HG03095 (cell line): ENCODE data around the gene ARHGEF10L.

Experiments
- ATAC-seq: cut with Tn5 transposase; IDR thresholded peaks from one replicate; pipeline ENCODE4 v1.9.1; 2021; ENCODE audit warnings: moderate library complexity; ENCODE audit not compliant: unreplicated experiment

Gene ARHGEF10L

DNA sequence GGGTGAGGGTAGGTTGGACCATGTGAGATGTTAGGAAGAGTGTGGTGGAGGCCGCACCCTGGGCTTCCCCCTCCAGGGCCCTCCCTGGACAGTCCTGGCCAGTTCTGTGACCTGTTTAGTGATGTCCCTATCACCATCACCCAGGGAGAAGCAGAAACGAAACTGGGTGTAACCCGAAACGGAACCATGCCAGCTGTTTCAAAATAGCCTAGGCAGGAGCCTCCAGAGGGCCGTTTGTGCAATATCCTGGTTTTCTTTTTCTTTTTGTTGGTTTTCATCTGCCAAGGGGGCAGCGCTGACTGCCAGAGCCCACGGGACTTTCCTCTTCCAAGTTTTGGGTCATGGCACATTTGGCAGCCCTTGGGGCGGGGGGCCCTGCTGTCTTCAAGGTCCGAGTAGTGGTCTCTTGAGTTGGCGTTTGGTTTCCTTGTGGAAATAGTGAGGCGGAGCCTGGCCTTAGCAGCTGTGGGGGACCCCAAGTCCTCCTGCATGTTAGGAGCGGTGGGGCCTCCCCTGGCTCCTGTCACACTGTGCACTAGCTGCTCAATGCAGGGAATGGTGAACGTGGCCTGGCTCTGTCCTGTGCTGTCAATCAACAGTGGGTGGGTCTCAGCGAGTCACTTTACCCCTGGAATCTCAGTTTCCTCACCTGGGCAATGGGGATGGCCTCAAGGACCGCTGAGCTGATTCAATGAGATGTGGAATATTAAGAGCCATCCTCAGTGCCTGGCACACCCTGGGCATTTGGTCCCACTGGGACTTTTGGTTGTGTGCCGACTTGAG, 90.7 kb downstream of the ARHGEF10L start:
- ATAC-seq = no peak

DNA sequence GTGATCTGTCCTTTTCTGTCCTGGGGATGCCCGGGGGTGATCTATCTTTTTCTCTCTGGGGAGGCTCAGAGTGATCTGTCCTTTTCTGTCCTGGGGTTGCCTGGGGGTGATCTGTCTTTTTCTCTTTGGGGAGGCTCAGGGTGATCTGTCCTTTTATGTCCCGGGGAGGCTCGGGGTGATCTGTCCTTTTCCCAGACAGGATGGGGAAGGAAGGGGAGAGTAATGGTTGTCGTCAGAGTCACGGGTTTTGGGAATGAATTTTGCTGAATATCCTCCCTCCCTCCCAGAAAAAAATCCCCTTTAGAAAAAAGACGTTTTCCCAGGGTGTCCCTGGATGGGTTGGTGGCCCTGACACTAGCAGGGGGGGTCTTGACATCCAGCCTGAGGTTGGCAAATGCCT, 91.5 kb downstream of the ARHGEF10L start:
- no peak for ATAC-seq

DNA sequence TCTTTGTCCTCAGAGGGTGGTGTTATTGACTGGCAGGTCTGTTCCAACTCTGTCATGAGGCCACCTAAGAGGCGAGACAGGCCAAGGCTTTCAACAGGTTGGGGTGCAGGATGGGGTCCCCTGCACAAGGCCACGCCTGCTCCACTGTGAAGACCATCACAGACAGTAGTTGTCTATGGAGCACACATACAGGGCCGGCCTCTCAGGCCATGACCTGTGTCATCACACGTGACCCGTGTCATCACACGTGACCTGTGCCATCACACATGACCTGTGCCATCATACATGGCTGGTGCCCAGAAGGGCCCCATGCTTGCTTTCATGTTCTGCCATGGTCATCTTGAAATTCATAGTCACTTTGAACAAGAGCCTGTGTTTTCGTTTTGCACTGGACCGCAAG, 91.9 kb downstream of the ARHGEF10L start:
- ATAC-seq = no peak

DNA sequence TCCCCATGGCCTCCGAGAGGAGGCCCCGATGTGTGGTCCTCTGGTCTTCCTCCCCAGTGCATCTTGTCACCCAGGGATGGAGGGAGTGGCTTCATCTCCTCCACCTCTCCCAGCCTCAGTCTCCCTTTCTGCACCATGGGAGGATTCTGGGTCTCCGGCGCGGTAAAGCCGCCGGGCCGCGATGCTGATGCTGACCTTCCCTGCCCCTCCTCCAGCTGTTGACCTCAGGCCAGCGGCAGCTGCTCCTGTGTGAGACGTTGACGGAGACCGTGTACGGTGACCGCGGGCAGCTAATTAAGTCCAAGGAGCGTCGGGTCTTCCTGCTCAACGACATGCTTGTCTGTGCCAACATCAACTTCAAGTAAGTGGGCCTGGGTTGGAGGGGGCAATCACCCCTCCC, 92.6 kb downstream of the ARHGEF10L start:
- no peak for ATAC-seq

DNA sequence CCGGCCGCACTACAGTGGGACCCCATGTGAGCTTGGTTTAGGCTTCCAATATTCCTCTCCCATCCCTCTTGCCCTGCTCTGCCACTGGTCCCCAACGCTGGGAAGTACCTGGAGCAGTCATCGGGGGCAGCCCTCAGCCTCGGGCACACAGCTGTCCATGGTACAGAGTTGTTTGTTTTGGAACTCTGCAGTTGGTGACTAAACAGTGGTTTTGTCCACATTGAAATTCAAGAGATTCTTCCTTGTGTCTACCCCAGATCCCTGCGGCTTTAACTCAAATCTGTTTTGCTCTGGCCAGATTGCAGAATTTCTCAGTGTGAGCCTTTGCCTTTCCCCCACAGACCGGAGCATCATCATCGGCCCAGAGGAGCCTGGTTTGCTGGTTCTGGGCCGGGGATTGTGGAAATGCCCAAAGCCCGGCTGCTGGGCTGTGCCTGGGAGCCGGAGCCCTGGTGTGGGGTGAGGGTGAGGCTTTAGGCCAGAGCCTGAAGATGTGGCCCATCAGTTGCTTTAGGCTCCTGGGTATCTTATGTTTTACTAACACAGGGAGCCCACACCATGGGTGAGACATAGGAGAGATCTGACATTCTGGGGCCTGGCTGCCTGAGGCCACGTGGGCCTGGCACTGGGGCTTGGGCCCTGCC, 93.2 kb downstream of the ARHGEF10L start:
- ATAC-seq = no peak

DNA sequence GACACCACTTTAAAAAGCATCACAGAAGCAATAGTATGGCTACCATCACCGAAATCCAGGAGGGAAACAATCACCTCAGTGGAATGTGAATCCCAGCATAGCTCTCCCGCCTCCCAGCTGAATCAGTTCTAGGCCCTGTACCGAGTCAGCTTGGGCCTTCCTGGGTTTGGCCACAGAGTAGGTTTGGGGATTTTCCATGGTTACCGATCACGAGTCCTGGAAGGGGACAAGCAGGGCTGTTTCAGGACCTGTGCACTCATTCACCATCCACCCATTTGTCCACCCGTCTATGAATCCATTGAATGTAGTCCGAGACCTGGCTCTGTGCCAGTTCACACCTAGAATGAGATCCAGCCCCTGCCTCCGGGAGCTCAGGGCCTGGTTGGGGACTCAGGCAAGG, 94.2 kb downstream of the ARHGEF10L start:
- ATAC-seq = no peak

DNA sequence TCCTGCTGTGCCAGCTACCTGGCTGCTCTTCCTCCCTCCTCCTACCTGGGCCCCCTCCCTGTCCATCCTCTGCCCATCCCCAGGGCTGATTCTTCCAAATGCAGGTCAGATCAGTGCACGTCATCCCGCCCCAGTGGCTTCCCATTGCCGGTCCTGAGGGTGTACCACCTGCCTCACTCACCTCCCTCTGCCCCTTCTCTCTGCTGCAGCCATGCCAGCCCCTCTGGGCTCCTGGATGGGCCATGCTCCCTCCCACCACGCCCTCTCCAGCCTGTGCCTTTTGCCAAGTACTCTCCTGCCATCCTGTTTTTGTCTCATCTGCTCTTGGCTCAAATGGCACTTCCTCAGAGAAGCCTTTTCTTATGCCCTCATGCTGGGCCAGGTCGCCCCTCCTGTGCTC, 95.8 kb downstream of the ARHGEF10L start:
- ATAC-seq = no peak

DNA sequence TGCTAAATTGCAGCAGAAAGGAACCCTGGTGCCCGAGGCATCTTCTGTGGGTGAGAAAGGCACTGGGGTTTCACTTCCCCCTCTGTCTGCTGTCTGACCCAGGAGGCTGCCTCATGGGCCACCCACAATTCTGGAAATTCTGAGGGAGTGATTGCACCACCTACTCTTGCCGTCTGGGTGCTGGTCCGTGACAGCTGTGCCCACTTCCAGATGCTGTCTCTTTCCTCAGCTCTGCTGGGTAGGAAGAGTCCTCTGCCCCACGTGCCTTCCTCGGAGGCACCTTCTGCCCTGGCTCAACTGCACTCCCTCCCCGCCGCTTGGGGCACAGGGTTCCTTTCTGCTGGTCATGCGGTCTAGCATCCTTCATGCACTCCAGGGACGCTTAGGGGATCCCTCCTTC, 96.3 kb downstream of the ARHGEF10L start:
- no peak for ATAC-seq

DNA sequence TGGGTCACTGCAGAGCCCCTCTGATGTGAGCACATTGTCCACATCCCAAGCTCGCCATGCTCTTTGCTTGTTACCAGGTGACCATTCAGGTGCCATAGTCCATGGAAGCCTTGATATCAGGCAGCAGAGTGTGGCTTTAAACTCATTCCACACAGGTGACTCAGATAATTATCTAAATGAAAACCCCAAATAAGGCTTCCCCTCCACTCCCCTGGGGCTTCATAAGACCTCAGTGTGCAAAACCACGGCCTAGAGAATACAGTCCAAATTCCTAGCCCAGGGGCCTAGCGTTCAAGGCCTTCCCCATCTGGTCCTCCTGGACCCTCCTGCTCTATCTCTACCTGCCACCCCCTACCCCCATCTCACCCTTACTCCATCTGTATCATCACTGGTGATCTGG, 97.1 kb downstream of the ARHGEF10L start:
- no peak for ATAC-seq

DNA sequence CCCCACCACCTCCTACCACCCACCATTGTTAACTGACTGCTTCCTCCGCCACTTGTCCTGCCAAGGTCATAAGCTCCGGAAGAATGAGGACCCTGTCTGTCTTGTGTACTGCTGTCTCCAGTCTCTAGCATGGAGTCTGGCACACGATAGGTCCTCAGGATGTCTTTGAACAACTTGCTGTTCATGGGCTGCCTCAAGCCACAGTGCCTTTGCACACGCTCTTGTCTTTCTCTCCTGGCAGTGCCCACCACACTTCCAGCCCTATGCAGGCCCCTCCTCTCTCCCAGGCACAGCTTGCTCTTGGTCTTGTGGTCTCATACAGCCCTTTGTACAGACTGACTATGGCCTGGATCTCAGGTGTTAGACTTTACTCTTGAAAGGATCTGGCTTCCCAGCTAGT, 97.6 kb downstream of the ARHGEF10L start:
- no peak for ATAC-seq

DNA sequence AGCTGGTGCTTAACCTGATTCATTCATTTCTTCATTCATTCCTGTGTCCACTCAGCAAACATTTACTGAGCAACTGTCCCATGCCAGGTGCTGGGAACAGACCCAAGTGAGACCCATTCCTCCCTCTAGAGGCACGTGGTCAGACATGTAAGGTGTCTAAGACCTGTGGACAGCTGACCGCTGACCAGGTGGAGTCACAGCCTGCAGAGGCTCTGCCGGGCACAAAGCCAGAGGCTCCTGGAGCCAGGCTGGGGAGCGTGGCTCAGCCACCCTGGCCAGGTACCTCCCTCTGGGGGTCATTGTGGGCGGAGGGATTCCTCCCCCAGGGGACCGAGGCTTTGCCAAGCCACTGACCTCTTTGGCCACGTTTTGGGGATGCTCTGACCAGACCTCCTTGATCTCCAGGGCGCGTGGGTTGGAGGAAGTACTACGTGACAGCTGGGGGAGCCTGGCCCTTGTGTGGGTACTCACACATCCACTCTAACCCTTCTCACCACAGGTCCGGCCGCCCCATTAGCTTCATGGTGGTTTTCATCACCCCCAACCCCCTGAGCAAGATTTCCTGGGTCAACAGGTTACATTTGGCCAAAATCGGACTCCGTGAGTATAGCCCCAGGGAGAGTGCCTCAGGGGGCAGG, 100.3 kb downstream of the ARHGEF10L start:
- ATAC-seq = no peak

DNA sequence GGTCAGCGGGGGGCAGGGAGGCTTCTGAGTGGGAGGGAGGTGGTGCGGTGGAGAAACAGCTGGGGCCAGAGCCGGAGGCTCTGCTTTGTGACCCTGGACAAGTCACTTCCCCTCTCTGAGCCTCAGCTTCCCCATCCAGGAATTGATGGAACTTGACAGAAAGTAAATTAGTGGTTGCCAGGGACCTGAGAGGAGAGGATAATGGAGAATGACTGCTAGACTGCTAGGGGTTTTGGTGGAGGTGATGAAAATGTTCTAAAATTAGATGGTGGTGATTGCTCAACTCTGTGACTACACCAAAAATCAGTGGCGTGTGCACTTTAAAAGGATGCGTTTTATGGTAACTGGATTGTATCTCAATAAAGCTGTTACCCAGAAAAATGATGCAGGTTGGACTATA, 100.9 kb downstream of the ARHGEF10L start:
- no peak for ATAC-seq

DNA sequence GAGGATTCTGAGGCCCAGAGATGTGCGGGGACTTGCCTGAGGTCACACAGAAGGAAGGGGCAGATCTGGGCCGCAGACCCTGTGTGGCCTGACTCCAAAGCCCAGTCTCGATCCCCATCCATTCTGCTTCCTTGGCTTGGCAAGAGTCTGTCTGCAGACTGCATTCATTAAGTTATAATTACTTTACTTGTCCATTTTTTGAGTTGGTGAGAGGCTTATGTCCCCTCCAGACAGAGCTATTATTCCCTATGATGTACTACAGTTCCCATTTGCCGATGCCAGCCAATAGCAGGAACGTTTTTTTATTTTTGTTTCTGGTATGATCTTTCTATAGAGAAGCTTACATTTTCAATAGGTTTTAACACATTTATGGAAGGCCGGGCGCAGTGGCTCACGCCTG, 101.5 kb downstream of the ARHGEF10L start:
- no peak for ATAC-seq

DNA sequence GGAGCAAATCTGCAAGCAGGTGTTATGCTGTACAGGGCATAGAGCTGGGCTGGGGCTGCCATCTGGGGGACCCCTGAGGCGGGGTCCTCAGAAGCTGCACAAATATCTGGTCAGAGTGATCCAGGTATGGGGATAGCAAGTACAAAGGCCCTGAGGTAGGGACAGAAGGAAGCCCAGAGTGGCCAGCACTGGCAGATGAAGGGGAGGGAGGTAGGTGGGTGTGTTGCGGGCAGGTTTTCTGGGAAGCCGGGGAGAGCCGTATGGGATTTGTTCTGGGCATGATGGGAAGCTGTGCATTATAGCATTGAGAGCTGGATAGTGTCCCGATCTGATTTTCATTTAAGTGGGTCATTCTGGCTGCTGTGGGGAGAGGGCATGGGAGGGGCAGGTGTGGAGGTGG, 102.7 kb downstream of the ARHGEF10L start:
- ATAC-seq = no peak

DNA sequence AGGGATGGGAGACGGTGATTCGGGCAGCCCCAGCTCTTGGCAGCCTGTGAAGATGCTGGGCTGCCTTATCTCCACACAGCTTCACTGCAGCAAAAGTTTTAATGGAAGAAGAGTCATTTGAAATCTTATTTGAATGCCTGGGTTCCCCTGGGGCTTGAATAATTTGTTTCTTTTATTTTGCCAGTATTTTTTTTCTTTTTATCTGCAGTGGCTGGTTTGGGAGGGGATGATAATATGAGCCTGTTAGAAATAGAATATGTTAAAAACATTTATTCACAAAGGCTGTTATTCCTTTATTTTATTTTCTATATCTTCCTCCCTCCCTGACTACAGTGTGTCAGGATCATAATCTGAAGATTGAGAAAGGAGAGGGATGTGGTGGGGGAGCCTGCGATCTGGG, 103.4 kb downstream of the ARHGEF10L start:
- no peak for ATAC-seq

DNA sequence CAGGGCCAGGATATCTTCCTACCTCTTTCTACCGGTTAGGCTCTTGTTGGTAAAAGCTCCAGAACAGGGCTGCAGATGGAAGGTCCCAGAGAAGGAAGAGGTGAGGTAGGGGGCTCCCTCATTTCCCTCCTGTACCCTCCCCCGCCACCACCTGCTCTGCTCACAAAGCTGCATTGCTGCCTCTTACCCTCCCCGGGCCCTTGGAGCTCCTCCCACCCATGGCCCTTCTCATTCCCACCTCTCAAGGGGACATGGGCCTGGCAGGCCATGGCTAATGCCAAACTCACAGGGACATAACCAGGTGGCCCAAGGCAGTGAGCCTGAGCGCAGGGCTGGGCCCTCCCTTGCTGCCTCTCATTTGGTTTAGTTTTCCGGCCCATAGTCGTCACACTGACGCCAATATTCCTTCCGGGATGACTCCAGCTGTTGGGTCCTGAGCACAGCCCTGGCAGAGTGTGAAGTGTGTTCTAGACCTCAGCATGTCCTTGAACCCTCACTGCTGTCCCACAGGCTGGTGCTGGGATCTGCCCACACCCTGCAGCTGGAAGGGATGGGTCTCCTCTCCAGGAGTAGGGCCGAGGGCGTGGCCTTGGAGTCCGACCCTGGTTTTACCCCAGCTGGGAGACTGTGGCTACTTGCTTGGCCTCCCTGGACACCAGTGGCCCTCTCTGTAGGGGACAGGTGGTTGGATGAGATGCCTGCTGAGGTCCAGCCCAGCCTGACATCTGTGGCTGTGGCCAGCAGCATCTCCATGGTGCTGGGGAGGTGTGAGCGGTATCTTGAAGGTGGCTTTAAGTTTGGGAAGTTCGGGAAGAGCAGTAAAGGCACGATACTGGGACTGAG, 104.6 kb downstream of the ARHGEF10L start:
- no peak for ATAC-seq

DNA sequence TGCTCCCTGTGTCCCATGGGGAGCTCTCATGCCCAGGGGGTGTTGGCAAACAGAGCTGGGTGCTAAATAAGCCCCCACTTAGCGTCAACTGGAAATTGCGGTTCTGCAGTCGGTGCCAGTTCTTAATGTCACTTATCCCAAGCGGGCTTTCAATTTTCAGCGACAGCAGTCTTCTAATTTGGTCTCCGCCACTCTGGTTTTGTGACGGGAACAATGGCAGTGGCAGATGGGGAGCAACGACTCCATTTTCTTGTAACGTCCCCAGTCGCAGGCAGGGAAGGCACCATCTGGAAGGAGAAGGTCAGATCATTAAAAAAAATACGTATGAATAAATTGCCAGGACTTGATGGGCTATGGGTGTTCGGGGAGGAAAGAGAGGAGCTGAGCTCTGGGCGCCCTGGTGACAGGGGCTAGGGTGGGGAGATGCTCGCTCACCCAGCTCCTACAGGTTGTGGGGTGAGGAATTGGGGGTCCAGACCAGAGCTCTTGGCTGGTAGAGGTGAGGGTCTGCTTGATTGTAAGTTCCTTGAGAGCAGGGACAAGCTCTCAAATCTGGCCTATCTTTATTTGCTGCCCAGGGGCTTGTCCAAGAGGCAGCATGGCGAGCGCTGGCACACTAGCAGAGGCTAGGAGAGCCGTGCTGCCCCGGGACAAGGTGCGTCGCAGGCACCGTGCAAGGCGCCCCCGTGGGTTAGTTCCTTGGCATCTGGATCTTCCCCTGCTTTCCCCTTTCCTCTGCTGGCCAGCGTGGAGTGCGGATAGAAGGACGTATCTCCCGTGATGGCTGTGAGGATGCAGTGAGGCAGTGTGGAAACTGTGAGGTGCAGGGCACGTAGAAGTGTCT, 105.8 kb downstream of the ARHGEF10L start:
- no peak for ATAC-seq

DNA sequence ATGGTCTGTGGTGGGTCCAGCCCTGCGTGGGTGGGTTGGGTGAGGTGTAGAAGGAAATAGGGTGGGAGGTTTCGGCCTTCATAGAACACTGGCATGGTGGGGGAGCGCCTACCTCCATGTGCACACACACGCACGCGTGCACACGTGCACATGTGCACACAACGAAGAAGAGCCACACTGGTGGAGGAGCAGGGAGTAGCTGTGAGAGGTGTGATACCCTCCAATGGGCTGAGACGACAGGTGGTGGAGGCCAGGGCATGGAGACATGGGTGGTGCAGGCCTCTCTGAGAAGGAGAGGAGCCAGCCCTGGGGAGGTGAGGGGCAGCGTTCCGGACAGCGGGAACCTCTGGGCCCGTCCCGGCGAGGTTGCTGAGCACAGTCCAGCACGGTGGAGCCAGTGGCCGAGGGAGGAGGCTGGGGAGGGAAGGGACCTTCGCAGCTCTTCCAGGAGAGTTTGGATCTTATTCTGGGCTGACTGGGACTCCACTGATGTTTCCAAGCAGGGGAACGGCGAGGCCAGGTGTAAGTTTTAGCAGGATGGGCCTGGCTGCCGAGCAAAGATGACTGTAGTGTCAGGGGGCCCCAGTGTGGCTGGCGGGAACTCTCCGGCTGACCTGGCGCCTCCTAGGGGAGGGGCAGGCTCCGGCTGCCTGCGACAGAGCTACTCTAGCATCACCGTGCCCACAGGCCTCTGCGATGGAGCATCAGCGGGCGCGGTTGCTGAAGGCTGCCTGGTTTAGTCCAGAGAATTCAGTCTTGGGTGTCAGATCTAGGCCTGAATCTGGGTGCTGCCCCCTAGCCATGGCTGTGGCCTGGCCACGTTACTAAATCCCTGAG, 107.2 kb downstream of the ARHGEF10L start:
- ATAC-seq = no peak

DNA sequence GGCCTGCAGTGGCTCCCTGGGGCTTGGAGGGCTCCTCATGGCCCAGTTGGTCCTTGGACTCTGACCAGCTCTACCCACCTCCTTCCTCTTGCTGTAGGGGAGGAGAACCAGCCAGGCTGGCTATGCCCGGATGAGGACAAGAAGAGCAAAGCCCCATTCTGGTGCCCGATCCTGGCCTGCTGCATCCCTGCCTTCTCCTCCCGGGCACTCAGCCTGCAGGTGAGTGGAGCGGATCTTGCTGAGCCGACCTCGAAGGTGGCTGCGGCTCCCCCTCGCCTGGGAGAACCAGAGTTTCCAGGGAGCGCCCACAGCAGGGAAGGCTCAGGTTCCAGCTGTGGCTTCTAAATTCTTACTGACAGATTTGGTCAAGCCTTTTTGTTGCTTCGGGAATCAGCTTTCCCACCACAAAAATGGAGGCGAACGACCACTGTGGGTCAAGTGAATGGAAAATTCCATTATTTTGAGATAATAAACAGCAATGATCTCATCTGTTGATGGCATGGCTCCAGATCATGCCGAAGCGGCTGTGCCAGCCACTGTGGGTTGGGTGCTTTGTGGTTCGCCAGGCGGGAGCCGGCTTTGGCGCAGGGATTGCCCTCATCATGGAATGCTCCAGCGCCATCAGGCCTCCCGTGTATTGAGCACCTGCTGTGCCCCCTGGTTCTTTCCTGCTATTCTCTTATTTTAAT, 109.1 kb downstream of the ARHGEF10L start:
- no peak for ATAC-seq
